GM08714 (cell line): ENCODE measurements around the gene PPM1D.

Source experiments
- H3K4me3 ChIP-seq: fragments of 200-500 bp; sonication (Bioruptor generic); 2 replicates; pipeline ENCODE4 v1.5.1; 2014; ENCODE audit warnings: mild to moderate bottlenecking, low read length, inconsistent platforms
- ZNF274 ChIP-seq: IDR thresholded peaks from 2 replicates; pipeline ENCODE4 v1.6.1; 2012; ENCODE audit warnings: mild to moderate bottlenecking, low read depth, low read length

Gene PPM1D

GRCh38 chr17:60622961-60623360, 23.0 kb downstream of the PPM1D start:
- no peak overlapping the region for H3K4me3 ChIP-seq
- TF ChIP-seq ZNF274: no peak

GRCh38 chr17:60623415-60623814, 23.4 kb downstream of the PPM1D start:
- no peak for TF ChIP-seq ZNF274
- H3K4me3 ChIP-seq: no peak overlapping the region

- no peak overlapping the region for H3K4me3 ChIP-seq
- TF ChIP-seq ZNF274: no peak
These were observed 27.1 kb downstream of the PPM1D start for GRCh38 chr17:60627124-60627523.

GRCh38 chr17:60628252-60628889, 28.4 kb downstream of the PPM1D start:
- TF ChIP-seq ZNF274: no peak
- no peak overlapping the region for H3K4me3 ChIP-seq

- no peak for TF ChIP-seq ZNF274
- no peak overlapping the region for H3K4me3 ChIP-seq
These were observed 29.1 kb downstream of the PPM1D start for GRCh38 chr17:60629120-60629519.

- no peak overlapping the region for H3K4me3 ChIP-seq
- TF ChIP-seq ZNF274: no peak
These were observed 30.4 kb downstream of the PPM1D start for GRCh38 chr17:60630352-60630751.

- H3K4me3 ChIP-seq: no peak overlapping the region
- no peak for TF ChIP-seq ZNF274
These were observed 31.1 kb downstream of the PPM1D start for GRCh38 chr17:60631119-60631518.

GRCh38 chr17:60637683-60638082, 37.7 kb downstream of the PPM1D start:
- no peak for TF ChIP-seq ZNF274

GRCh38 chr17:60639019-60639330, 39.0 kb downstream of the PPM1D start:
- TF ChIP-seq ZNF274: no peak
- no peak overlapping the region for H3K4me3 ChIP-seq

More at GRCh38 chr17:60637683-60638082, 37.7 kb downstream of the PPM1D start:
- no peak overlapping the region for H3K4me3 ChIP-seq

GRCh38 chr17:60640503-60640902, 40.5 kb downstream of the PPM1D start:
- TF ChIP-seq ZNF274: no peak
- no peak overlapping the region for H3K4me3 ChIP-seq

GRCh38 chr17:60641126-60641525, 41.1 kb downstream of the PPM1D start:
- no peak overlapping the region for H3K4me3 ChIP-seq
- no peak for TF ChIP-seq ZNF274

- no peak for TF ChIP-seq ZNF274
- H3K4me3 ChIP-seq: no peak overlapping the region
These were observed 41.8 kb downstream of the PPM1D start for GRCh38 chr17:60641810-60642220.

GRCh38 chr17:60645918-60646523, 46.0 kb downstream of the PPM1D start:
- no peak overlapping the region for H3K4me3 ChIP-seq
- TF ChIP-seq ZNF274: no peak

GRCh38 chr17:60646701-60647100, 46.7 kb downstream of the PPM1D start:
- TF ChIP-seq ZNF274: no peak
- no peak overlapping the region for H3K4me3 ChIP-seq

GRCh38 chr17:60647705-60648104, 47.7 kb downstream of the PPM1D start:
- no peak for TF ChIP-seq ZNF274
- H3K4me3 ChIP-seq: no peak overlapping the region
